B cell (primary cell): ENCODE measurements around the gene FGF21. TPM values are rescaled to one million over a fixed set of nuclear protein-coding genes. Genes with fewer than 3 reads are reported as not detected.
"Not testable (repeated sequence)": the region's sequence is repeated elsewhere in the genome, so short reads cannot be mapped to it uniquely, and the experiment has no call there.

ENCODE experiments used
- ATAC-seq: fragments of 200-7000 bp; cut with Tn5 transposase; one replicate; pipeline ENCODE4 v1.10.0; 2021; ENCODE audit warnings: low read depth, mild to moderate bottlenecking, moderate number of reproducible peaks, moderate library complexity
- CTCF ChIA-PET: fragments of 350-600 bp; sonication (Branson Sonifier 250); formaldehyde crosslinking; loops from one replicate; lab custom pipeline; 2021; ENCODE audit warnings: antibody characterized with exemption, inconsistent platforms; lab: Charles Lee
- POLR2A ChIA-PET: fragments of 350-600 bp; sonication (Branson Sonifier 250); formaldehyde crosslinking; loops from one replicate; lab custom pipeline; 2021; ENCODE audit warnings: antibody characterized with exemption; lab: Charles Lee
- DNase-seq: peaks from one replicate; pipeline ENCODE4 v3.0.0; 2013
- H2AFZ ChIP-seq: 2 replicates; pipeline ENCODE4 v1.6.1; 2012; ENCODE audit warnings: mild to moderate bottlenecking, low read depth, low read length; ENCODE audit not compliant: insufficient read depth, poor library complexity, severe bottlenecking
- H3K27ac ChIP-seq, 2 donors: 1 replicate in 1 of 2; 2 replicates in 1 of 2; pipeline ENCODE4 v1.5.1; 2012 to 2013; ENCODE audit warnings: low read length in 2 of 2, mild to moderate bottlenecking in 2 of 2, moderate library complexity in 1 of 2
- H3K27me3 ChIP-seq, 4 experiments: fragments of 200-600 bp in 1 of 4; sonication (generic) in 1 of 4; replicated peaks in 1 of 4; 1 replicate in 2 of 4; 2 replicates in 2 of 4; pipeline versions ENCODE4 v1.6.1 to v1.7.0; 2013 to 2016; ENCODE audit warnings: low read length in 3 of 4, mild to moderate bottlenecking in 2 of 4, mixed read lengths in 1 of 4, moderate library complexity in 1 of 4; ENCODE audit not compliant: insufficient read depth in 4 of 4, control insufficient read depth in 3 of 4; ENCODE audit errors: control extremely low read depth in 1 of 4
- H3K36me3 ChIP-seq, 2 experiments: replicated peaks in 1 of 2; 1 replicate in 1 of 2; 2 replicates in 1 of 2; pipeline versions ENCODE4 v1.6.1 to v1.7.1; 2013; ENCODE audit warnings: low read length in 1 of 2; ENCODE audit not compliant: insufficient read depth in 2 of 2, control insufficient read depth in 1 of 2; ENCODE audit errors: control extremely low read depth in 1 of 2, extremely low read depth in 1 of 2
- H3K4me1 ChIP-seq, 2 donors: fragments of 200-600 bp in 1 of 2; sonication (generic) in 1 of 2; 1 replicate in 1 of 2; 2 replicates in 1 of 2; pipeline versions ENCODE4 v1.5.1 to v1.6.1; 2013 to 2017; ENCODE audit warnings: low read length in 2 of 2; ENCODE audit not compliant: control insufficient read depth in 2 of 2, insufficient read depth in 2 of 2
- H3K4me2 ChIP-seq: replicated peaks from 2 replicates; pipeline ENCODE3; 2012; ENCODE audit warnings: mild to moderate bottlenecking, low read depth, low read length; ENCODE audit not compliant: poor library complexity, severe bottlenecking
- H3K4me3 ChIP-seq, 5 experiments: fragments of 200-600 bp in 1 of 5; sonication (generic) in 1 of 5; 1 replicate in 3 of 5; 2 replicates in 2 of 5; pipeline versions ENCODE4 v1.5.1 to v1.7.0; 2011 to 2016; ENCODE audit warnings: low read length in 4 of 5, mild to moderate bottlenecking in 4 of 5, low read depth in 2 of 5, control low read depth in 1 of 5, moderate library complexity in 1 of 5; ENCODE audit not compliant: insufficient read depth in 1 of 5; ENCODE audit errors: control extremely low read depth in 1 of 5, extremely low read depth in 1 of 5
- H3K79me2 ChIP-seq: fragments of 200-600 bp; sonication (generic); one replicate; pipeline ENCODE4 v1.6.0; 2016; ENCODE audit warnings: low read length; ENCODE audit not compliant: control insufficient read depth, insufficient read depth
- H3K9ac ChIP-seq: fragments of 200-600 bp; sonication (generic); 2 replicates; pipeline ENCODE4 v1.6.1; 2017; ENCODE audit warnings: mild to moderate bottlenecking, low read length, moderate library complexity
- H3K9me3 ChIP-seq, 3 donors: one replicate each; pipeline versions ENCODE4 v1.6.1 to v1.7.1; 2013; ENCODE audit warnings: low read length in 2 of 3; ENCODE audit not compliant: control insufficient read depth in 2 of 3, insufficient read depth in 1 of 3; ENCODE audit errors: control extremely low read depth in 1 of 3
- H4K20me1 ChIP-seq: 2 replicates; pipeline ENCODE4 v1.6.0; 2012; ENCODE audit warnings: mild to moderate bottlenecking, low read length; ENCODE audit not compliant: insufficient read depth, control insufficient read depth, poor library complexity, severe bottlenecking
- H3K27ac Mint-ChIP-seq: one replicate; pipeline ENCODE4 v1.8.0; 2021; ENCODE audit warnings: mixed read lengths
- H3K27me3 Mint-ChIP-seq: one replicate; pipeline ENCODE4 v1.8.0; 2021; ENCODE audit warnings: mixed read lengths
- H3K4me1 Mint-ChIP-seq: one replicate; pipeline ENCODE4 v1.8.0; 2021; ENCODE audit warnings: mixed read lengths
- H3K4me3 Mint-ChIP-seq: one replicate; pipeline ENCODE4 v1.8.0; 2021; ENCODE audit warnings: mixed read lengths
- H3K9me3 Mint-ChIP-seq: one replicate; pipeline ENCODE4 v1.8.0; 2022; ENCODE audit warnings: mixed read lengths; ENCODE audit not compliant: insufficient read depth
- EZH2 ChIP-seq: IDR thresholded peaks from 2 replicates; pipeline ENCODE4 v1.6.1; 2012; ENCODE audit warnings: borderline replicate concordance, low read depth, mild to moderate bottlenecking, moderate library complexity, low read length; ENCODE audit not compliant: insufficient read depth, poor library complexity, severe bottlenecking
- WGBS: methylation state at CpG from one replicate; pipeline ENCODE4 v1.1.5; 2013; ENCODE audit warnings: missing lambda C conversion rate; ENCODE audit not compliant: insufficient coverage; 5-methylcytosine and 5-hydroxymethylcytosine counted together
- intact Hi-C: fragments of 100-400 bp; cut with micrococcal nuclease; formaldehyde crosslinking; loops from one replicate; pipeline ENCODE4 v1.10.0; 2022
- polyA plus RNA-seq: library from polyadenylated mRNA; depleted of rRNA; stranded (reverse); fragments of >200 nt; gene quantifications from 2 replicates; pipeline ENCODE4 v1.2.3, GENCODE V29; 2012
- total RNA-seq, 2 donors: library from RNA; stranded (reverse); fragments of 120-200 nt in 1 of 2; gene quantifications; 1 replicate in 1 of 2; 2 replicates in 1 of 2; pipeline versions ENCODE4 v1.2.3 to v1.2.4, GENCODE V29; 2013 to 2022
- TF ChIP-seq, protein P1 (sequence below): fragments of 200-600 bp; IDR thresholded peaks from one replicate; pipeline ENCODE4 v1.8.0; 2022; ENCODE audit warnings: antibody characterized with exemption, mild to moderate bottlenecking

The FGF21 gene
- total and polyA plus RNA-seq, 2 donors (not counting 1 experiment from before 2014, with no cell fraction given): not detected

DNA sequence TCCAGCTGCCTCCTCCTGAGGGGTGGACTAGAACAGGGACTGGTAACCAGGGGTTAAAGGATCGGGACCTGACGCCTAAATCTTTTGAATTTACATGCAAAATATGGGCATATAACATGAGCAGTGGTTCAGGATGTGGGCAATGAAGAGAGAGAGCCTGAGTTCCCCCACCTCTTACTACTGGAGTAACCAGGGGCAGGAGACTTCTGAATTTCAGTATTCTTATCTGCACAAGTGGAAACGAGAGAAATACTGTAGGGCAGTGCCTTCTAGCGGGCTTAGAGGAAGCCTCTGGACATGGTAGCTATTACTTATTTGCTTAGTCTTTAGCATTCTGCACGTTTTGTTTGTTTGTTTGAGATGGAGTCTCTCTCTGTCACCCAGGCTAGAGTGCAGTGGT is 29.2 kb downstream of the FGF21 start:
- no peak for ATAC-seq
- Mint-ChIP-seq H3K4me1 (peaks cover 19% of the 10 kb centered on the region), H3K4me3 (no peak overlapping the region), H3K27me3 (no peaks in the 10 kb centered on the region), H3K27ac (no peak overlapping the region), H3K9me3 (no peaks in the 10 kb centered on the region)
- ChIA-PET POLR2A (interaction anchor here (0.6 kb wide), 1 partner anchor 209 kb away, joined by 3 read pairs; the partner anchor contains the start of gene GYS1), CTCF (interaction anchor here (0.7 to 4.1 kb wide), 6 partner anchors 11 to 364 kb away, joined by 4 to 43 read pairs (median 5); no protein-coding TSS in a partner anchor)
- H3K9ac ChIP-seq: no peak overlapping the region
- H3K27me3 ChIP-seq: no peaks in the 10 kb centered on the region
- TF ChIP-seq, protein P1, sequence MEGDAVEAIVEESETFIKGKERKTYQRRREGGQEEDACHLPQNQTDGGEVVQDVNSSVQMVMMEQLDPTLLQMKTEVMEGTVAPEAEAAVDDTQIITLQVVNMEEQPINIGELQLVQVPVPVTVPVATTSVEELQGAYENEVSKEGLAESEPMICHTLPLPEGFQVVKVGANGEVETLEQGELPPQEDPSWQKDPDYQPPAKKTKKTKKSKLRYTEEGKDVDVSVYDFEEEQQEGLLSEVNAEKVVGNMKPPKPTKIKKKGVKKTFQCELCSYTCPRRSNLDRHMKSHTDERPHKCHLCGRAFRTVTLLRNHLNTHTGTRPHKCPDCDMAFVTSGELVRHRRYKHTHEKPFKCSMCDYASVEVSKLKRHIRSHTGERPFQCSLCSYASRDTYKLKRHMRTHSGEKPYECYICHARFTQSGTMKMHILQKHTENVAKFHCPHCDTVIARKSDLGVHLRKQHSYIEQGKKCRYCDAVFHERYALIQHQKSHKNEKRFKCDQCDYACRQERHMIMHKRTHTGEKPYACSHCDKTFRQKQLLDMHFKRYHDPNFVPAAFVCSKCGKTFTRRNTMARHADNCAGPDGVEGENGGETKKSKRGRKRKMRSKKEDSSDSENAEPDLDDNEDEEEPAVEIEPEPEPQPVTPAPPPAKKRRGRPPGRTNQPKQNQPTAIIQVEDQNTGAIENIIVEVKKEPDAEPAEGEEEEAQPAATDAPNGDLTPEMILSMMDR: no peak
- no peak for TF ChIP-seq EZH2
- no peaks in the 10 kb centered on the region for H3K36me3 ChIP-seq
- no peaks in the 10 kb centered on the region for H3K79me2 ChIP-seq
- no peak overlapping the region for H2AFZ ChIP-seq
- H3K4me2 ChIP-seq: no peak overlapping the region
- DNase-seq: no peak
- no peaks in the 10 kb centered on the region for H4K20me1 ChIP-seq
- peaks cover 3 to 15% of the 10 kb centered on the region in 2 donors for H3K4me1 ChIP-seq
- H3K4me3 ChIP-seq: no peak overlapping the region
- H3K9me3 ChIP-seq: no peaks in the 10 kb centered on the region
- intact Hi-C loops: loop anchor here (10.0 kb wide), 1 partner anchor 300 kb away; the partner anchor contains the start of gene SNRNP70
- H3K27ac ChIP-seq: no peak overlapping the region
- WGBS: 20% methylated on average over 1 of the region's 5 CpGs

DNA sequence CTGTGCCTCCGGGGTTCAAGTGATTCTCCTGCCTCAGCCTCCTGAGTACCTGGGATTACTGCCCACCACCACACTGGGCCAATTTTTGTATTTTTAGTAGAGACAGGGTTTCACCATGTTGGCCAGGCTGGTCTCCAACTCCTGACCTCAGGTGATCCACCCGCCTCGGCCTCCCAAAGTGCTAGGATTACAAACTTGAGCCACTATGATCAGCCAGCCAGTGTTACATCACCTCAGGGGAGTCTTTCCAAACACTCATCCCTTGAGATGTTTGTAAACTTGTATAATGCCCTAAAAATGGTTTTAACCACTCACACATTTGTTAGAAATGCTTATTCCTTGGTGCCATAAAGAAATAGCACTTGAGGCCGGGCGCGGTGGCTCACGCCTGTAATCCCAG is 31.1 kb downstream of the FGF21 start:
- H3K9me3 Mint-ChIP-seq, ATAC-seq, DNase-seq, H3K9ac ChIP-seq, H3K27me3 ChIP-seq, H3K27me3 Mint-ChIP-seq, H3K4me1 Mint-ChIP-seq, H3K36me3 ChIP-seq, H3K4me1 ChIP-seq, POLR2A ChIA-PET, H2AFZ ChIP-seq, H4K20me1 ChIP-seq, H3K9me3 ChIP-seq, H3K4me3 ChIP-seq, H3K27ac ChIP-seq, H3K27ac Mint-ChIP-seq, H3K4me2 ChIP-seq, H3K4me3 Mint-ChIP-seq, H3K79me2 ChIP-seq: not testable (repeated sequence)
- intact Hi-C loops: loop anchor here (10.0 kb wide), 1 partner anchor 298 kb away; the partner anchor contains the start of gene SNRNP70
- WGBS: 98% methylated on average over 7 of the region's 7 CpGs
- CTCF ChIA-PET: interaction anchor here (0.8 to 17.5 kb wide), 5 partner anchors 22 to 184 kb away, joined by 3 to 553 read pairs (median 9); partner anchors contain the start of genes CA11 and HSD17B14

DNA sequence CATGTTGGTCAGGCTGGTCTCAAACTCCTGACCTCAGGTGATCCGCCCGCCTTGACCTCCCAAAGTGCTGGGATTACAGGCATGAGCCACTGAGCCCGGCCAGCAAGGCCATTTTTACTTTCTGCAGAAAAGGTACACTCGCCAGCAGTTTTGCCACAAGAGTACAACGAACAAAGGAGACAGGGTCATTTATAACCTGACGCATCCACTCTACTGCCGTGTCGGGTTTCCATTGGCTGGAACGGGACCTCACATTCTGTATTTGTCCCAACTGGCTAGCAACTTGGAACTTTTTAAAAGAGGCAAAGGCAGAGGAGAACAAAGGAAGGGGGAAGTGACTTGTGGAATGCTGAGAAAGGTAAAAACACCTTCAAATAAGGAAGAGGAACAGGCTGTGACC is 32.0 kb downstream of the FGF21 start:
- not testable (repeated sequence) for ATAC-seq
- CTCF ChIA-PET: interaction anchor here (0.7 to 17.5 kb wide), 37 partner anchors 7 to 438 kb away, joined by 3 to 553 read pairs (median 5); partner anchors contain the start of genes CA11, FUT2, GYS1 and HSD17B14

More for the DNA sequence above, 32.0 kb downstream of the FGF21 start:
- H3K27me3 Mint-ChIP-seq, H3K9me3 ChIP-seq, DNase-seq, H3K4me1 ChIP-seq, H3K36me3 ChIP-seq, H3K4me3 Mint-ChIP-seq, H3K79me2 ChIP-seq, H3K4me1 Mint-ChIP-seq, H2AFZ ChIP-seq, H3K4me3 ChIP-seq, H4K20me1 ChIP-seq, H3K27me3 ChIP-seq, H3K27ac ChIP-seq, H3K27ac Mint-ChIP-seq, H3K4me2 ChIP-seq, POLR2A ChIA-PET, H3K9me3 Mint-ChIP-seq, H3K9ac ChIP-seq: not testable (repeated sequence)
- intact Hi-C loops: loop anchor here (10.0 kb wide), 1 partner anchor 297 kb away; the partner anchor contains the start of gene SNRNP70
- 93% methylated on average over 8 of the region's 9 CpGs for WGBS
